GM12891 (cell line): ENCODE measurements around the gene SH3BGRL2.

ENCODE experiments used
- DNase-seq: peaks from one replicate; pipeline ENCODE4 v3.0.0; 2011; ENCODE audit warnings: low spot score; ENCODE audit not compliant: insufficient read length
- FAIRE-seq: peaks from 2 replicates; lab custom pipeline; 2011; peaks lifted over from hg19 to GRCh38; lab: Jason Lieb, UNC
- PAX5 ChIP-seq: IDR thresholded peaks from 2 replicates; pipeline ENCODE4 v1.6.1; 2011; ENCODE audit warnings: low read length, moderate library complexity, mild to moderate bottlenecking; ENCODE audit not compliant: insufficient read depth, severe bottlenecking
- POLR2A ChIP-seq: IDR thresholded peaks from 2 replicates; pipeline ENCODE4 v1.6.1; 2011; ENCODE audit warnings: low read depth, low read length, control low read depth
- POLR2AphosphoS5 ChIP-seq: IDR thresholded peaks from 2 replicates; pipeline ENCODE4 v1.6.1; 2011; ENCODE audit warnings: low read depth, low read length, control low read depth
- POU2F2 ChIP-seq: IDR thresholded peaks from 2 replicates; pipeline ENCODE4 v1.6.1; 2011; ENCODE audit warnings: low read depth, mild to moderate bottlenecking, control low read depth, low read length, moderate library complexity
- SPI1 ChIP-seq: IDR thresholded peaks from 2 replicates; pipeline ENCODE4 v1.6.1; 2011; ENCODE audit warnings: low read depth, low read length, control low read depth
- TAF1 ChIP-seq: IDR thresholded peaks from 2 replicates; pipeline ENCODE4 v1.6.1; 2011; ENCODE audit warnings: low read depth, low read length, control low read depth

SH3BGRL2 gene

GRCh38 chr6:79711167-79711566 is 80.0 kb downstream of the SH3BGRL2 start:
- no peak for TF ChIP-seq POU2F2
- no peak for TF ChIP-seq POLR2A
- no peak for TF ChIP-seq PAX5
- no peak for TF ChIP-seq POLR2AphosphoS5
- no peak for TF ChIP-seq SPI1
- FAIRE-seq (no peak), DNase-seq (no peak)

DNA sequence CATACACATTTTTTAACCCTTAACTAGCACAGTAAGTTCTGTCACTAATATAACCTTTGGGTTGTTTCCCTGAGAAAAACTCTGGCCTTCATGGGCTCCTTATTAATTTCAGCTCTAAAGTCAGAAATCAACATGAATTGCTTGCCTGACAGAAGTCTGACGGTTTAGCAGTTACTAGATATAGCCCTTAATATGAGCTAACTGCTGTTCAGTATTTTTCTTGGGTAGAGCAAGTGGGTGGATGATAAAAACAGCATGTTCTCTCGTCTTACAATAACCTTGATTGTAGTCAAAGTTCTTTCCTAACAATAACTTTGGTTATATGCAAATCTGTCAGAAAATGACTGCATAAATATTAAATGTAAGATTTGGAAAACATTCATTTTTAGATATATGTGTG is 81.0 kb downstream of the SH3BGRL2 start:
- FAIRE-seq, result no peak
- no peak for DNase-seq
- no peak for TF ChIP-seq PAX5
- TF ChIP-seq TAF1, result no peak
- no peak for TF ChIP-seq POLR2A
- no peak for TF ChIP-seq POU2F2
- no peak for TF ChIP-seq POLR2AphosphoS5
- TF ChIP-seq SPI1, result no peak

DNA sequence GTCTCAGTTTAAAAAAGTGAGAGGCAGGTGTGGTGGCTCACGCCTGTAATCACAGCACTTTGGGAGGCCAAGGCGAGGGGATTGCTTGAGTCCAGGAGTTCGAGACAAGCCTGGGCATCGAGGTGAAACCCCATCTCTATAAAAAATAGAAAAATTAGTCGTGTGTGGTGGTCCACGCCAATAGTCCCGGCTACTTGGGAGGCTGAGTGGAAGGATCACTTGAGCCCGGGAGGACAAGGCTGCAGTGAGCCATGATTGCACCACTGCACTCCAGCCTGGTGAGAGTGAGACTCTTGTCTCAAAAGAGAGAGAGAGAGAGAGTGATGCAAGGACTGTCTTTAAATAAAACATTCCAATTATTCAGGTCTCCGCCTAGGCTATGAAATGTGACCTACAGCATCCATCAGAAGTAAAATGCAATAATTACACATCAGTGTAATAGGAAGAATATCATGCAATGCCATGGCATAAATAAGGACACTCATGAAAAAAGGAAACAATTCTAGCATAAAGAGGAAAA is 81.5 kb downstream of the SH3BGRL2 start:
- FAIRE-seq (no peak), DNase-seq (no peak)
- no peak for TF ChIP-seq POLR2A
- TF ChIP-seq PAX5, result no peak

DNA sequence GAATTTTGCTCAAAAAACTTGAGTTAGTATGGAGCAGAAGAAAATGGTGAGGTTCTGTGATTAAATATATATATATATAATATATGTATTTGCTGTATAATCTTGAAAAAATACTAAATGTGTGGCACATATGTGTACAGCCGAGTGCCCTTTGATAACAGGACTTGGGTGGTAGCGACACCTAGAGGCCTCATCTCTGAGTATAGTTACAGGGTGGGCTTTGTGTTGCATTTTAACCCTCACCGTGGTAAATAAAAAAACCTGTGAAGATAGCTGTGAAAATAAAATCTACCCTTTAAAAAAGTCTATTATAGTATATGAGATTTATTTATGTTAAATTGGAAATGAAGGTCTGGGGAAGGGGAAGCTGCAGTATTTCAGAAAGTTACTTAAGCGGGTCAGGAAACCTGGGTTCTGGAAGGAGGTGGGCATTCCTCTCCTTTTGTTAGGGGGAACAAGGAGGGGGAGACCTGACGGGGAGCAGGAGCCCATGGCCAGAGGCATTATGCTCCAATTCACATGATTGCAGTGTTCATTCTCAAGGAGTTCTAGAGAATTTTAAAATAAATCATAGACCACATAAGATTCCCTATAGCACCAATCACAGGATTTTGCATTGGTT is 82.7 kb downstream of the SH3BGRL2 start:
- TF ChIP-seq POLR2A, result no peak
- no peak for TF ChIP-seq PAX5
- no peak for TF ChIP-seq POU2F2
- TF ChIP-seq TAF1, result no peak
- TF ChIP-seq SPI1, result no peak
- no peak for TF ChIP-seq POLR2AphosphoS5
- DNase-seq, result no peak
- FAIRE-seq, result no peak

DNA sequence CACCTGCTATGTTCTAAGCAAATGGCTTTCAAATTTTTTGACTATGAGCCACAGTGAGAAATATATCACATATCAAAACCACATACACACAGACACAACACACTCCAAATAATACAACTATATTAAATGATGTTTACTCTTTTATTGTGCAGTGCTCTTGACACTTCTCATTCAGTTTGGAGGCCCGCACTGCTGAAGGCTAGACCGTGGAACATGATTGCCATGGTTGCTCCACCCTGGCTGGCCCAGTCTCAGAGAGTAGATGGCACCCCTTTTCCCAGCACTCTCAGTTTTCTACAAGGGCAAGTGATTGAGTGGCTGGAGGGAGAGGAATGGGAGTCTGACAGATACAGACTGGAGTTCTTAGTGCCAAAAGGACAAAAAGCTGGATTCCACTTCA is 86.9 kb downstream of the SH3BGRL2 start:
- DNase-seq (no peak), FAIRE-seq (no peak)
- no peak for TF ChIP-seq POLR2AphosphoS5
- TF ChIP-seq POU2F2, result no peak
- TF ChIP-seq PAX5, result no peak
- no peak for TF ChIP-seq TAF1
- no peak for TF ChIP-seq POLR2A
- no peak for TF ChIP-seq SPI1

GRCh38 chr6:79718509-79719247 is 87.5 kb downstream of the SH3BGRL2 start:
- no peak for FAIRE-seq
- no peak for TF ChIP-seq TAF1
- no peak for TF ChIP-seq POLR2A
- no peak for TF ChIP-seq POLR2AphosphoS5
- TF ChIP-seq SPI1, result no peak
- TF ChIP-seq POU2F2, result no peak
- TF ChIP-seq PAX5, result no peak
- DNase-seq, result no peak

DNA sequence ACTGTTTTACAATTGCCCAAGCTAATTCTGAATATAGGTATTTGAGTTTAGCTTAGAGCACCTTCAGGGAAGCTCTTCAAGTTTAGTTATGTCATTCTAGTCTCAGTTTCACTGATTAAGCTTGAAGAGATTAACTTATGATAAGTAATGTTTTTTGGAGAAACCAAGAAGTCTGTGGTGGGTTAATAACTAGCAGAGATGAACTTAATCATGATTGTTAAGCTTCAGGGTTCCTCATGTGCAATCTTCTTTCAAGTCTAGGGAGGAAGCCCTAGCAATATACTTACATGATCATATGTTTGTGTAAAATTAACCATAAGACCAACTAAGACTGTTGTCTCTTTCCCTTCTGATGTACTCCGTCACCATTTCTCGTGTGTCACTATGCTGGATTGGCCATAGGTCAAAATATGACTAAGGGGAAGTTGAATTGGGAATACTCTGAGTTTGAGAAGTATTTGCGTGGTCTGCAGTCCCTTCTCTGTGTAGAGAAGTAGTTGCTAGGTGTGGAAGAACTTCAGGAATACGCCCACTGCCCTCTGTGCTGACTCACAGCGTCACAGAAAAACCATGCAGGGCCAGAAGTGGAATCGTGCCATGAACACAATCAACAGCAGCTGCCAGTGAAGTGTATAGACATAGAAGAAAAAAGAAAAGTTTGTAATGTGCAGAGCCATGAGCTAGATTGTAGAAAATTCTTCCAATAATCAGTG is 88.3 kb downstream of the SH3BGRL2 start:
- DNase-seq, result no peak
- FAIRE-seq, result no peak
- no peak for TF ChIP-seq PAX5
- no peak for TF ChIP-seq POU2F2
- TF ChIP-seq POLR2A, result no peak
- no peak for TF ChIP-seq TAF1
- no peak for TF ChIP-seq SPI1
- no peak for TF ChIP-seq POLR2AphosphoS5

DNA sequence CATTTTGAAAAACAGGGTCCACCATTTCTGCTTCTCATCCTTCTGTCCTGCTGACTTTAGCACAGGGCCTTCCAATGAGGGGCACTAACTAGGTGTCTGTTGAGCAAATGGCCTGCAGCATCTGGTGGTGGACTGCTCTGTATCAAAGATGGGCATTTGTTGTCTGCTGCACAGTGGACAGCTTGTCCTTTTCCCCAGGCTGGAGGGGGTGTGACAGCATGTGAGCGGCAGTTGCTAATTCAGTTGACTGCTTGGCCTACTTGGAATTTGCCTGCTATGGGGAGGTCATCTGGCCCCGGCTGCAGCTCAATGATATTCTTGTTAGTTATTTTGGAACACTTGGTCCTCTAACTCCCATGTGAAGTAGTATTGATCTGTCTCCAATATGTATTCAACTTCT is 93.7 kb downstream of the SH3BGRL2 start:
- DNase-seq (no peak), FAIRE-seq (no peak)
- TF ChIP-seq POU2F2, result no peak
- TF ChIP-seq TAF1, result no peak
- TF ChIP-seq PAX5, result no peak
- TF ChIP-seq SPI1, result no peak
- TF ChIP-seq POLR2AphosphoS5, result no peak
- no peak for TF ChIP-seq POLR2A

GRCh38 chr6:79731471-79731870 is 100.3 kb downstream of the SH3BGRL2 start:
- TF ChIP-seq POLR2AphosphoS5 (no peak), POU2F2 (no peak), PAX5 (no peak), TAF1 (no peak), SPI1 (no peak), POLR2A (no peak)
- FAIRE-seq (no peak), DNase-seq (no peak)

- DNase-seq (no peak), FAIRE-seq (no peak)
- TF ChIP-seq TAF1 (no peak), POLR2AphosphoS5 (no peak), POLR2A (no peak)
Observed at GRCh38 chr6:79733388-79733787, 102.3 kb downstream of the SH3BGRL2 start.
